M059J (cell line): ENCODE measurements around the gene CPA2. TPM values are rescaled to one million over a fixed set of nuclear protein-coding genes. Genes with fewer than 3 reads are reported as not detected.
A peak's percentile ranks its signal among the peaks of the same experiment; 100 is the strongest.

Experiments
- DNase-seq: peaks from one replicate; pipeline ENCODE4 v3.0.0-alpha.2; 2012; ENCODE audit warnings: low read depth
- total RNA-seq: library from RNA; depleted of rRNA; stranded (reverse); fragments of >200 nt; shearing (Covaris generic); gene quantifications from 2 replicates; pipeline ENCODE4 v1.2.3, GENCODE V29; 2014; rRNA removed

Gene CPA2
- total RNA-seq, 1 experiment from 2014 or later = 0.17 TPM

DNA sequence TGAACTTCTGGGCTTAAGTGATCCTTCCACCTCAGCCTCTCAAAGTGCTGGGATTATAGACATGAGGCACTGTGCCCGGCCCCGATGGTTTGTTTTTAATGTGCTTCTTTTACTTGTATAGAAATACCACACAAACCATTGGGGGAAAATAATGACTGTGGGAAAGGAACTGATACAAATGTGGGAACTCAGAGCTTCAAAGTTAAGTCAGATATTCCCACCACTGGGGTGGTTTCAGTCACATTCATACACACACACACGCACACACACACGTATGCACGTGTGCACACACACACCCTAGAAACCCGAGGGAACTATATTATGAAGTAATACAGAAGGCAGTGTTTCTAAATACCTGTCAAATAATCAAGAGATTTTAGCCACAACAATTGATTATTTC, 43.3 kb downstream of the CPA2 start:
- DNase-seq = no peak

DNA sequence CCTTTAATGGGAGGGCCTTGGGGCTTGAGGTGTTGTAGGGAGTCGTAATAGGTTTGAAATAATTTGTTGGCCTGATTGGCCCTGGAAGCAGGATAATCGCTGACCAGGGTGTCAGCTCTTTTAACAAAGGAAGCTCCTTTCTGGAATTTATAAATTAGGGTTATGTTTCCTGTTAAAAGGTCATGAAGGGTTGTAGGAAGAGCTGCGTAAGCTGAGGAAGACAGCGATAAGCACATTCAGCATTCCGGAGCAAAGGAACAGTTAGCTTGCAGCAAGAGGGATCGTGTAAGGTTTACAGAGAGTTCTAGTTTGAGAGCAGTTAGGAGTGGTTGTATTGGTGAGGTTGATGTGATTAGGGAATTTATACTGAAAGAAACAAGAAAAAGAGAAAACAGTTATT, 47.6 kb downstream of the CPA2 start:
- DNase-seq = no peak

DNA sequence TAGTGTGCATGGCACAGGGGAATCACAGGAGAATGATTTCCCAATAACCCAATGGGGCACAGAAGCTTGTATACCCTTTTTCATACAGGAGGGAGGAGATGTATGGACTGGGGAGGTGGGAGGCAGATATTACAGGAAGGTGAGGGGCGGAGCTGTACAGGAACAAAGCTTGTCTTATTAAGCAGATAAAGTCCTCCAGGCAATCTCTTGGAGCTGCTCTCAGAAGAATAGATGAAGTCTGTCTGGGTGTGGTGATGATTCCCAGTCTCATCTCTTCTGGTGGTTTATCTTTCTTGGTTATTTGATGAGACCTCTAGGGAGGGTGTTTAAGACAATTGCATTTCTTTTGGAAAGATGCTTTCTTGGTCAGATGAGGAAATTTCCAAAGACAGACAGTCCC, 52.9 kb downstream of the CPA2 start:
- no peak for DNase-seq

DNA sequence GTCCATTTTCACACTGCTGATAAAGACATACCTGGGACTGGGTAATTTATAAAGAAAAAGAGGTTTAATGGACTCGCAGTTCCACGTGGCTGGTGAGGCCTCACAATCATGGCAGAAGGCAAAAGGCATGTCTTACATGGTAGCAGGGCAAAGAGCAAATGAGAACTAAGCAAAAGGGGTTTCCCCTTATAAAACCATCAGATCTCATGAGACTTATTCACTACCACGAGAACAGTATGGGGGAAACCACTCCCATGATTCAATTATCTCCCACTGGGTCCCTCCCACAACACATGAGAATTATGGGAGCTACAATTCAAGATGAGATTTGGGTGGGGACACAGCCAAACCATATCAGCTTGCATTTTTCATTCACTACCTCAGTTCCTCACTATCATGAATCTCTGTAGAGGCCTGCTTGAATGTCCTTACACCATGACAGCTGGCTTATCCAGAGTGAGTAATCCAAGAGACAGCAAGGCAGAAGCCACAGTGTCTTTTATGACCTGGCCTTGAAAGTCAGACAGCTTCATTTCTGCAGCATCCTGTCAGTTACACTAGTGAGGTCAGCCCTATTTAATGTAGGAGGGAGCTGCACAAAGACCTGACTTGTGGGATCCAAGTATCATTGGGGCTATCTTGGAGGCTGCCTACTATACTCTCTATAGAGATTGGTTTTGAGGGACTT, 55.0 kb downstream of the CPA2 start:
- DNase-seq = peak; percentile 73

DNA sequence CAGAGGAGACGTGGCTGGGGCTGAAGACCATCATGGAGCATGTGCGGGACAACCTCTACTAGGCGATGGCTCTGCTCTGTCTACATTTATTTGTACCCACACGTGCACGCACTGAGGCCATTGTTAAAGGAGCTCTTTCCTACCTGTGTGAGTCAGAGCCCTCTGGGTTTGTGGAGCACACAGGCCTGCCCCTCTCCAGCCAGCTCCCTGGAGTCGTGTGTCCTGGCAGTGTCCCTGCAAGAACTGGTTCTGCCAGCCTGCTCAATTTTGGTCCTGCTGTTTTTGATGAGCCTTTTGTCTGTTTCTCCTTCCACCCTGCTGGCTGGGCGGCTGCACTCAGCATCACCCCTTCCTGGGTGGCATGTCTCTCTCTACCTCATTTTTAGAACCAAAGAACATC, 56.0 kb downstream of the CPA2 start:
- peak; percentile 40 for DNase-seq

DNA sequence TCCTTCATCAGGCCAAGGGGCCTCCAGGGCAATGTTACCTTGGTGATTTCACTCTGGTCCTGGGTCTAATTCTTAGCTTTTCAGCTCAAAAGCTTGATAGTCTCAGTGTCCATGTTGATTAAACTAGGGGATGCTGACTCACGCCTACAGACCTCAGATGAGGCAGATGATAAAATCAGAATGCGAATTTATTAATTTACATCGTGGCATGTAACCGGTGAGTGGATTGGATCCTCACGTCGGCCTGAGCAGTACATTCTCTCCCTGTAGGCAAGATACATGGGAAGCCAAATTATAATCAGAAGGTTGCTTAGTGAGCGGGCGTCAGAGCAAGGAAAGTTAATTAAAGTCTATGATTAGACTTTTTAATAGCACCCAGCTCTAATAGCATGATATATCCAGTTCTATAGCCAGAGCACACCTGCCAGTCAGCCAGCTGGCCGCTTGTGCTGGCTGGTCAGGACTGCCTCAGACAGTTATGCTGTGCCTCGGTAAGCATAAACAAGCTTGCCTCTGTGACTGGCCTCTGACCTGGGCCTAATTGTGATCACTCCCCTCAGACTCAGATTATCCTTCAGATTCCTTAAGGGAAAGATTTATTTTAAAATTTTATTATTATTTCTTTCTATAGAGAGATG, 57.8 kb downstream of the CPA2 start:
- DNase-seq = peak; percentile 65

DNA sequence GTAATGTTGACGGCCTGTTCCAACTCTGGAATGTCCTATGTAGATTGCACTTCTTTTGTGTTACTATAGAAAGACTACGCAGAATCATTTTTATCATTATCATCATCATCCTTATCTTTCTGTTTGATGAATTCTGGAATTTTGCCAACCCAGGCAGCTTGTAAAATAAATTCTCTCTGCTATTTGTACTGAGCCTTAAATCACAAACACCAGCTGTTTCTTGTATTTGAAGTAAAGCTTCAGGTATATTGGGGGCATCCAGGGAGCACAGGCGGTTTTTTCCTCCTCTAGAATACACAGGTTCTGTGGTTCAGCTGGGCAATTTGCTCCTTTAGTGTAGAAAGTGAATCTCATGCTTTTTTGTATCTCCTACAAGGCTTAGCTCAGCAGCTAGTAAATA, 63.0 kb downstream of the CPA2 start:
- no peak for DNase-seq

DNA sequence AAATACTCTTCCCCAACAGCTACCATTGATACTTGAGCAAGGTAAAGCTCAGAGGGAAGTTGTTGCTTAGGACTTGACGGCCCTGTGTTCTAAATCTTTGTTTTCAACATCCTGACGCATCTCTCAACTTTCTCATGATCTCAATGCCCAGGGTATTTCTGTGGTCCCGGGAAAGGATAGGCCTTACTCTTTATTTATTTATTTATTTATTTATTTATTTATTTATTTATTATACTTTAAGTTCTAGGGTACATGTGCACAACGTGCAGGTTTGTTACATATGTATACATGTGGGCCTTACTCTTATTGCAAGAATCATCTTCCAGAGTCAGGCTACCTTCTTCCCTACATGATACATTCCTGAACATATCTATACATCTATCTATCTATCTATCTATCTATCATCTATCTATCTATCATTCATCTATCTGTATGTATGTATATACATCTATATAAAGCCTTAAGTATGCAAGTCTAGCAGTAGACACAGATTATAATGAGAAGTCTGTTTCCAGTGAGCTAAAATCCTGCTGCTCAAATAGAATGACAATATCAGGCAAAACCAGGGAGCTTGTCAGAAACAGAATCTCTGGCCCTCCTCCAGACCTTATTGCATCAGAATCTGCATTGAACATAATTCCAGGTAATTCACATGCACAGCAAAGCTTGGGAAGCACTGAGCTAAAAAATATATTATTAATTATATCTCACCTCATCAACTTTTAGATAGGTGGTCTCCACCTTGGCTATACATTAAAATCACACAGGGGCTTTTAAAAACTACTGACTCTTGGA, 65.8 kb downstream of the CPA2 start:
- no peak for DNase-seq

DNA sequence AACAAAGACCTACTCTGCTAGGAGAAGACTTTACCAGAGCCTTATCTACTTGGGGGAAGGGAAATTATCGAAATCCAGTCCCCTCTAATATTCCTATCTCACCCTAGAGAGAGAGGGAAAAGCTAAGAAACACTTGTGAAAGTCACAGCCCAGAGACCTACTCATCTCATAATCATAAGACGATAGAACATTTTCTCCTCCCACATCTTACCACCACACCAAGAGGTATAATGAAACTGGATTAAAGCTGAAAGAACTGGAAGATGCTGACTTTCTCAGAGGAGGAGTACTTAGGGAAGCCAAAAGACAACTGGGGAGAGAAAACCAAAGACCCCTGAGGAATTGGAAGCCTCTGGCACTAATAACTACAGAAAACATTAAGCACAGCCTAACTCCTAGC, 67.2 kb downstream of the CPA2 start:
- DNase-seq = no peak

DNA sequence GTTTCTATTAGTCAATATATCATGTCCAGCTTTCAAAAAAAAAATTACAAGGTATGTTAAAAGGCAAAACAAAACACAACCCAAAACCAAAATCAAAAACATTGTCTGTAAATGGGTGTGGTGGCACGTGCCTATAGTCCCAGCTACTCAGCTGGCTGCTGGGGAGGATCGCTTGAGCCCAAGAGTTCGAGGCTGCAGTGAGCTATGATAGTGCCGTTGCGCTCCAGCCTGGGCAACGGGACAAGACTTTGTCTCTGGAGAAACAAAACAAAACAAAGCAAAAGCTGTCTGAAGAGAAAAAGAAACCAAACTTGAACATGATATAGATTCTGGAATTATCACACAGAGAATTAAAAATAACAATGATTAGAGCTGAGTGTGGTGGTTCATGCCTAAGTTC, 67.6 kb downstream of the CPA2 start:
- DNase-seq = no peak

DNA sequence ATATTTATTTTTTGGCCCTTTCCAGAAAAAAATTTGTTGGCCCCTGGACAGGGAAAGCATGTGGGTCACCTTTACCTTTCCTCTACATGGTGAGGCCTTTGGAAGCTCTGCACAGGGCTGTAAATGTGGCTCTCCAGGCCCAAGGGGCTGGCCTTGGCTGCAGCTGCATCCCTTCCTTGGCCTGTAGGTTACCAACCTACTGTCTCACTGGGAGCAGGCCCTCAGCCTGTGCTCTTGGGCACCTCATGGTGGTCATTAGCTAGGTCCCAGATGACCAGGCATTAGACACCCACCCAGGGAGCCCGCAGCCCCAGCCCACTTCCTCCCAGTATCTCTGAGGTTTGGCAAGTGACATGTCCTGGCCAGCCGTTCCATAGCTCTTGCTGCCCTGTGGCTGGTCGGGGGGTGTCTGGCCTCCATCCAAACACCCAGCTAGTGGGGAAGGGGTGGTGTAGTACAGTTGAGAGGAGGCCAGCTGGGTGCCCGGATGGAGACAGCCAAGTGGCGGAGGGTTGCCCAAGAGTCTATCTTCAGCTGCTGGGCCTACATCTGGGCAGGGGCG, 70.8 kb downstream of the CPA2 start:
- no peak for DNase-seq

DNA sequence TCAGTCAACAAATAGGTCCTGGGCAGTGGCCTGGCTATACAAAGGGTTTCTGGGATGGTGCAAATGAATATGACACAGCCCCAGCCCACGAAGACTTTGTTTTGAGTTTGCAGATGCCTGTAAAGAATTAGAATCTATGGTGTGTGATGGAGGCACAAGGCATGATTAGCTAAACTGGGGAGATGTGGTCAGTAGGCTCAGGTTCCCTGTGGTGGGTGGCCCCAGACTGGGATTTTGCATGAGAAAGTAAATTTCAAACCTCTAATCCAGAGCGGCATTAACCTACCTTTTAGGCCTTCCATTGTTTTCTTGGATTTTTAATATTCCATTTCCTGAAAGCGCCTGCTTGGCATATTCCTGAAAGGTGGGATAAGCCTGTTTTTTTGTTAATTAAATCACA, 71.6 kb downstream of the CPA2 start:
- DNase-seq = no peak

Other genes with a start within 250 kb of the CPA2 start
- 38.3 and 45.3 TPM in 2 replicates for gene ZC3HC1, start 215.5 kb upstream of the CPA2 start, total RNA-seq
- gene KLHDC10, start 196.3 kb upstream of the CPA2 start, total RNA-seq = 17.6 and 36.6 TPM in 2 replicates
- gene TMEM209, start 61.5 kb upstream of the CPA2 start, total RNA-seq = 22.7 and 28.9 TPM in 2 replicates
- not detected in 2 replicates for gene SSMEM1, start 59.0 kb upstream of the CPA2 start, total RNA-seq
- gene CPA4, start 26.3 kb downstream of the CPA2 start, total RNA-seq = 564 and 723 TPM in 2 replicates
- not detected in 2 replicates for gene CPA5, start 78.0 kb downstream of the CPA2 start, total RNA-seq
- gene CPA1, start 113.6 kb downstream of the CPA2 start, total RNA-seq = not detected in 2 replicates
- 32.0 and 32.9 TPM in 2 replicates for gene CEP41, start 174.2 kb downstream of the CPA2 start, total RNA-seq
- gene MEST, start 225.2 kb downstream of the CPA2 start, total RNA-seq = 177 and 196 TPM in 2 replicates